Panc1 (cell line): ENCODE measurements around the gene IP6K2.

Source experiments
- CTCF ChIP-seq: fragments of 450-650 bp; IDR thresholded peaks from 2 replicates; pipeline ENCODE4 v1.5.1; 2017; ENCODE audit warnings: mild to moderate bottlenecking
- TF ChIP-seq, protein P1 (sequence below), 2 experiments: IDR thresholded peaks; 2 replicates each; pipeline ENCODE4 v1.6.1; 2011 to 2012; ENCODE audit warnings: low read depth in 2 of 2, control low read depth in 1 of 2, low read length in 1 of 2, mild to moderate bottlenecking in 1 of 2, moderate library complexity in 1 of 2; ENCODE audit not compliant: insufficient read depth in 1 of 2

GRCh38 chr3:48693826-48694225, 23.2 kb downstream of the IP6K2 start:
- no peak for TF ChIP-seq CTCF
- TF ChIP-seq, protein P1, sequence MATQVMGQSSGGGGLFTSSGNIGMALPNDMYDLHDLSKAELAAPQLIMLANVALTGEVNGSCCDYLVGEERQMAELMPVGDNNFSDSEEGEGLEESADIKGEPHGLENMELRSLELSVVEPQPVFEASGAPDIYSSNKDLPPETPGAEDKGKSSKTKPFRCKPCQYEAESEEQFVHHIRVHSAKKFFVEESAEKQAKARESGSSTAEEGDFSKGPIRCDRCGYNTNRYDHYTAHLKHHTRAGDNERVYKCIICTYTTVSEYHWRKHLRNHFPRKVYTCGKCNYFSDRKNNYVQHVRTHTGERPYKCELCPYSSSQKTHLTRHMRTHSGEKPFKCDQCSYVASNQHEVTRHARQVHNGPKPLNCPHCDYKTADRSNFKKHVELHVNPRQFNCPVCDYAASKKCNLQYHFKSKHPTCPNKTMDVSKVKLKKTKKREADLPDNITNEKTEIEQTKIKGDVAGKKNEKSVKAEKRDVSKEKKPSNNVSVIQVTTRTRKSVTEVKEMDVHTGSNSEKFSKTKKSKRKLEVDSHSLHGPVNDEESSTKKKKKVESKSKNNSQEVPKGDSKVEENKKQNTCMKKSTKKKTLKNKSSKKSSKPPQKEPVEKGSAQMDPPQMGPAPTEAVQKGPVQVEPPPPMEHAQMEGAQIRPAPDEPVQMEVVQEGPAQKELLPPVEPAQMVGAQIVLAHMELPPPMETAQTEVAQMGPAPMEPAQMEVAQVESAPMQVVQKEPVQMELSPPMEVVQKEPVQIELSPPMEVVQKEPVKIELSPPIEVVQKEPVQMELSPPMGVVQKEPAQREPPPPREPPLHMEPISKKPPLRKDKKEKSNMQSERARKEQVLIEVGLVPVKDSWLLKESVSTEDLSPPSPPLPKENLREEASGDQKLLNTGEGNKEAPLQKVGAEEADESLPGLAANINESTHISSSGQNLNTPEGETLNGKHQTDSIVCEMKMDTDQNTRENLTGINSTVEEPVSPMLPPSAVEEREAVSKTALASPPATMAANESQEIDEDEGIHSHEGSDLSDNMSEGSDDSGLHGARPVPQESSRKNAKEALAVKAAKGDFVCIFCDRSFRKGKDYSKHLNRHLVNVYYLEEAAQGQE (IDR thresholded peaks at IDR 0.05; ENCODE audit: insufficient read depth in 1 of 2, low read depth in 2 of 2, low read length in 1 of 2): no peak
